ENCODE measurements around the gene CDCA7. TPM values are rescaled to one million over a fixed set of nuclear protein-coding genes. Genes with fewer than 3 reads are reported as not detected.
"Not testable (repeated sequence)": the region's sequence is repeated elsewhere in the genome, so short reads cannot be mapped to it uniquely, and the experiment has no call there.

Gene CDCA7
- total and polyA plus RNA-seq, 7 donors, result 0.33 to 22.7 (median 3.8) TPM; not detected in 1

DNA sequence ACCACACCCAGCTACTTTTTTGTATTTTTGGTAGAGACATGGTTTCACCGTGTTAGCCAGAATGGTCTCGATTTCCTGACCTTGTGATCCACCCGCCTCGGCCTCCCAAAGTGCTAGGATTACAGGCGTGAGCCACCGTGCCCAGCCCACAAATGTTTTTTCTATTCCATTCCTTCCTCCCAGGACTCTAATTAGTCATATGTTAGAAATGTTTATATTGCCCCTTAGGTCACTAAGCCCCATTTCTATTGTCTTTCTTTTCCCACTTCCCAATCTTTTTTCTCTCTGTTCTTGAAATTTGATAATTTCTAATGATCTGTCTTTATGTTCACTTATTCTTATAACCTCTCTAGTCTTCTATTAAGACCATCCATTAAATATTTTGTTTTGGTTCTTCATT is 31.3 kb upstream of the CDCA7 start:
- no peaks in the 10 kb centered on the region for H3K36me3 ChIP-seq
- TF ChIP-seq POLR2AphosphoS5 (IDR thresholded peaks at IDR 0.05) (no peak), EP300 (IDR thresholded peaks at IDR 0.05) (no peak), POLR2A (IDR thresholded peaks at IDR 0.05) (no peak), CTCF (IDR thresholded peaks at IDR 0.05) (no peak)
- intact Hi-C loops (cut with DNase I), result no loop called here
- H3K27me3 ChIP-seq, result no peaks in the 10 kb centered on the region
- H3K27ac ChIP-seq, result no peak overlapping the region
- H3K4me1 ChIP-seq, result no peaks in the 10 kb centered on the region
- H3K4me3 ChIP-seq, result no peak overlapping the region
- DNase-seq, result no peak
- 94 to 97% methylated on average over 6 of the region's 6 CpGs for WGBS, 2 donors
- H3K9me3 ChIP-seq, result peaks cover 0 to 7% (median 4%) of the 10 kb centered on the region in 4 donors

DNA sequence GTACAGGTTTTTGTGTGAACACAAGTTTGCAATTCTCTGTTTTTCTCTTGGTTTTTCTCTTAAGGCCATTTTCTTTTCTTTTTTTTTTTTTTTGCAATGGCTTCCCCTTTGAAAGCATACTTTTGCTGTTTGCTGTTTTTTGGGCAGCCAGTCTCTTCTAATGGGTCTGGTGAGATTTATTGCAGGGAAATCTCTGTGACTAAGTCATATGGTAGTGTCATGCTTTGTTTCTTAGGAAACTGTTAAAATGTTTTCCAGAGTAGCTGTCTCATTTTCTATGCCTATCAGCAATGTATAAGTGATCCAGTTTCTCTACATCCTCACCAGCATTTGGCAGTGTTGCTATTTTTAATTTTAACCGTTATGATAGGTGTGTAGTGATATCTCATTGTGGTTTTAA is 27.9 kb upstream of the CDCA7 start:
- WGBS, 2 donors, result 80 to 88% methylated on average over 1 of the region's 1 CpG
- H3K9me3 ChIP-seq, result peaks cover 0 to 23% (median 9%) of the 10 kb centered on the region in 4 donors
- H3K36me3 ChIP-seq, result no peaks in the 10 kb centered on the region
- H3K27ac ChIP-seq, result no peak overlapping the region
- DNase-seq, result no peak
- intact Hi-C loops (cut with DNase I), result no loop called here
- H3K27me3 ChIP-seq, result no peaks in the 10 kb centered on the region
- H3K4me3 ChIP-seq, result no peak overlapping the region
- no peaks in the 10 kb centered on the region for H3K4me1 ChIP-seq
- TF ChIP-seq CTCF (IDR thresholded peaks at IDR 0.05), result no peak
- no peak for TF ChIP-seq POLR2AphosphoS5 (IDR thresholded peaks at IDR 0.05)
- no peak for TF ChIP-seq EP300 (IDR thresholded peaks at IDR 0.05)
- no peak for TF ChIP-seq POLR2A (IDR thresholded peaks at IDR 0.05)

DNA sequence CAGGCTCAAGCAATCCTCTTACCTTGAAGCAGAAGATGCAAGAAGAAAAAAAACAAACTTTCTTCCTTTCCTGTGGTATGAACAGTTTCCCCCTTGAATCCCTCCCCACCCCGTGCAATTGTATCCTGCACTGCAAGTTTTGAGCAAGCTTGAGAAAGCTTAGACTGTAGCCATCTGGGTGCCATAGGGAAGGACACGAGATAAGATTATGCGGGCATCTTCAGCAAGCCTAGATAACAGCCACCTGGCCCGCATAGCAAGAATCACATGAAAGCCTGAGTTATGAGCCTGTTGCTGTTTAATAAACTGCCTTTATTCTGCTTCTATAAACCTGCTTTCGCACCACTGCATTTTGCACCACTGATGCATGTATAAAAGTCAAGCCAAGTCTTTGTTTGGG is 27.3 kb upstream of the CDCA7 start:
- Histone ChIP-seq H3K27ac (no peak overlapping the region), H3K36me3 (no peaks in the 10 kb centered on the region), H3K4me3 (no peak overlapping the region), H3K27me3 (no peaks in the 10 kb centered on the region), H3K4me1 (no peaks in the 10 kb centered on the region), H3K9me3 (peaks cover 0 to 23% (median 12%) of the 10 kb centered on the region in 4 donors)
- WGBS, 2 donors, result 94 to 95% methylated on average over 5 of the region's 5 CpGs
- DNase-seq, result no peak
- intact Hi-C loops (cut with DNase I), result no loop called here
- no peak for TF ChIP-seq POLR2AphosphoS5 (IDR thresholded peaks at IDR 0.05)
- TF ChIP-seq CTCF (IDR thresholded peaks at IDR 0.05), result no peak
- TF ChIP-seq POLR2A (IDR thresholded peaks at IDR 0.05), result no peak
- no peak for TF ChIP-seq EP300 (IDR thresholded peaks at IDR 0.05)

GRCh38 chr2:173333003-173333402 is 21.7 kb upstream of the CDCA7 start:
- H3K36me3 ChIP-seq; H3K4me3 ChIP-seq; H3K27me3 ChIP-seq; intact Hi-C loops (cut with DNase I); DNase-seq; H3K27ac ChIP-seq; H3K4me1 ChIP-seq: not testable (repeated sequence)
- H3K9me3 ChIP-seq, result peaks cover 0 to 21% (median 12%) of the 10 kb centered on the region in 4 donors
- 73 to 75% methylated on average over 3 of the region's 3 CpGs for whole genome bisulfite sequencing, 2 donors

DNA sequence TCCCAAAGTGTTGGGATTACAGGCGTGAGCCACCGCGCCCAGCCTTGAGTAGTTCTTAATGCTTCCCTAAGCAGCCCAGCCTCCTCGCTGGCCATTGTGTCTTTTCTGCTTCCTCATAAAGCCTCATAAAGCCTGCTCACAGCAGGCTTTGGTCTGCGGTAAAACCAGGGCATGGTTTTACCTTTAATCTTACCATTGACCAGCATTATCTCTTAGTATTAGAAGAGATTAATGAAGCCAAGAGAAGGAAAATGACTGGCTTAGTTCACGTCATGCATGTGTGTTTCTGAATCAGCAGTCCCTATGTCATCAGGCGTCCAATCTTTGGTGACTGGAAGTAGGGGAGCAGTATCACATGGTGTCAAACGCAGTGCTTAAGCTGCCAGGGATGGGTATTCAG is 14.9 kb upstream of the CDCA7 start:
- intact Hi-C loops (cut with DNase I), result no loop called here
- Histone ChIP-seq H3K36me3 (no peaks in the 10 kb centered on the region), H3K4me3 (no peak overlapping the region), H3K27me3 (no peaks in the 10 kb centered on the region), H3K27ac (no peak overlapping the region), H3K9me3 (no peaks in the 10 kb centered on the region), H3K4me1 (no peaks in the 10 kb centered on the region)
- TF ChIP-seq POLR2AphosphoS5 (IDR thresholded peaks at IDR 0.05) (no peak), EP300 (IDR thresholded peaks at IDR 0.05) (no peak), CTCF (IDR thresholded peaks at IDR 0.05) (no peak)
- no peak for DNase-seq
- WGBS, 2 donors, result 96% methylated on average over 8 of the region's 8 CpGs
